GM12875 (cell line): ENCODE measurements around the gene FBXO48.
A peak's percentile ranks its signal among the peaks of the same experiment; 100 is the strongest.

Source experiments
- H3K4me3 ChIP-seq: one replicate; pipeline ENCODE4 v1.5.1; 2011; ENCODE audit warnings: low read depth, low read length, control low read depth
- TF ChIP-seq, protein P1 (sequence below): IDR thresholded peaks from 2 replicates; pipeline ENCODE4 v1.5.1; 2011; ENCODE audit warnings: low read depth, mild to moderate bottlenecking, control low read depth, inconsistent platforms, low read length, moderate library complexity, borderline replicate concordance; ENCODE audit not compliant: insufficient read depth

Gene FBXO48, protein sequence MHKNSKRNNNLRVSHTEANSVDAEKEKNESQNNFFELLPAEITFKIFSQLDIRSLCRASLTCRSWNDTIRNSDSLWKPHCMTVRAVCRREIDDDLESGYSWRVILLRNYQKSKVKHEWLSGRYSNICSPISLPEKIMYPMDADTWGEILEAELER

DNA sequence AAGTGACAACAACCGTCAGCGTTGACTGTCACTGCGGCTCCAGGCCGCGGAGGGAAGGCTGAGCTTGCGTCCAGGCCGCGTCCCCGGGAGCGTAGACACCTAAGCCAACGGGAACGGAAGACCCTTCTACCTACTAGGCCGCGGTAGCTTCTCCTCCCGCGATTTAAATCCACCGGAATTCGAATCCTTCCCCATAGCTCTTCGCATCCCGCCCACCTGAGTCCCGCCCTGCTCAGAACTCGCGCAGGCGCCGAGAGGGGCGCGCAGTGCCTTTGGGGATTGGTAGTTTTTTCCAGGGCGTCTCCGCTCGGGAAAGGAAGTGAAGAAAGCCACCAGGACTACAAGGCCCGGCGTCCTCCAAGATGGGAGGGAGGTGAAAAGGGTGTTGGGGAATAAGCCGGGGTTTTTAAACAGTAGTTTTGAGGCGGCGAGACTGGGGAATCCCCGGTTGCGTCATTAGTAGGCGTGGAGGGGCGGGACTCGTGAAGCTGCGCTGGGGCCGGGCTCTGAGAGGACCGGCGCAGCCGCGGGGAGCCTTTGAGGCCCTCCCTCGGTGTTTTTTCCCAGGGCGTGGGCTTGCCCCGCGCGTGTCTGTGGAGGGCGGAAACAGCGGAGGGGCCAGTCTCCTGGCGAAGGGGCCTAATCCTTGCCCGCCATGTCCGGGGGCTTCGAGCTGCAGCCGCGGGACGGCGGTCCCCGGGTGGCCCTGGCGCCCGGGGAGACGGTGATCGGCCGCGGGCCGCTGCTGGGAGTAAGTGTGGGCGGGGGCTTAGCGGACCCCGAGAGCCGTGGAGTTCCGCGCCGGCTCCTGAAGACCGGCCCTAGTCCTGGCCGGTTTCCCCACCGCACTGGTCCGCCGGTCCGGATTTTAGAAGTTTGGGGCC lies at the start of gene FBXO48, which contains the start of gene APLF:
TSS of gene FBXO48 (minus strand) at position 218 of the 884 bp plus-strand sequence. CDS start 2,149 bp downstream, outside the sequence.
TSS of gene APLF (plus strand) at position 509 of the 884 bp plus-strand sequence. CDS start at position 656, 147 bp downstream.
- TF ChIP-seq, protein P1, sequence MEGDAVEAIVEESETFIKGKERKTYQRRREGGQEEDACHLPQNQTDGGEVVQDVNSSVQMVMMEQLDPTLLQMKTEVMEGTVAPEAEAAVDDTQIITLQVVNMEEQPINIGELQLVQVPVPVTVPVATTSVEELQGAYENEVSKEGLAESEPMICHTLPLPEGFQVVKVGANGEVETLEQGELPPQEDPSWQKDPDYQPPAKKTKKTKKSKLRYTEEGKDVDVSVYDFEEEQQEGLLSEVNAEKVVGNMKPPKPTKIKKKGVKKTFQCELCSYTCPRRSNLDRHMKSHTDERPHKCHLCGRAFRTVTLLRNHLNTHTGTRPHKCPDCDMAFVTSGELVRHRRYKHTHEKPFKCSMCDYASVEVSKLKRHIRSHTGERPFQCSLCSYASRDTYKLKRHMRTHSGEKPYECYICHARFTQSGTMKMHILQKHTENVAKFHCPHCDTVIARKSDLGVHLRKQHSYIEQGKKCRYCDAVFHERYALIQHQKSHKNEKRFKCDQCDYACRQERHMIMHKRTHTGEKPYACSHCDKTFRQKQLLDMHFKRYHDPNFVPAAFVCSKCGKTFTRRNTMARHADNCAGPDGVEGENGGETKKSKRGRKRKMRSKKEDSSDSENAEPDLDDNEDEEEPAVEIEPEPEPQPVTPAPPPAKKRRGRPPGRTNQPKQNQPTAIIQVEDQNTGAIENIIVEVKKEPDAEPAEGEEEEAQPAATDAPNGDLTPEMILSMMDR, result no peak

DNA sequence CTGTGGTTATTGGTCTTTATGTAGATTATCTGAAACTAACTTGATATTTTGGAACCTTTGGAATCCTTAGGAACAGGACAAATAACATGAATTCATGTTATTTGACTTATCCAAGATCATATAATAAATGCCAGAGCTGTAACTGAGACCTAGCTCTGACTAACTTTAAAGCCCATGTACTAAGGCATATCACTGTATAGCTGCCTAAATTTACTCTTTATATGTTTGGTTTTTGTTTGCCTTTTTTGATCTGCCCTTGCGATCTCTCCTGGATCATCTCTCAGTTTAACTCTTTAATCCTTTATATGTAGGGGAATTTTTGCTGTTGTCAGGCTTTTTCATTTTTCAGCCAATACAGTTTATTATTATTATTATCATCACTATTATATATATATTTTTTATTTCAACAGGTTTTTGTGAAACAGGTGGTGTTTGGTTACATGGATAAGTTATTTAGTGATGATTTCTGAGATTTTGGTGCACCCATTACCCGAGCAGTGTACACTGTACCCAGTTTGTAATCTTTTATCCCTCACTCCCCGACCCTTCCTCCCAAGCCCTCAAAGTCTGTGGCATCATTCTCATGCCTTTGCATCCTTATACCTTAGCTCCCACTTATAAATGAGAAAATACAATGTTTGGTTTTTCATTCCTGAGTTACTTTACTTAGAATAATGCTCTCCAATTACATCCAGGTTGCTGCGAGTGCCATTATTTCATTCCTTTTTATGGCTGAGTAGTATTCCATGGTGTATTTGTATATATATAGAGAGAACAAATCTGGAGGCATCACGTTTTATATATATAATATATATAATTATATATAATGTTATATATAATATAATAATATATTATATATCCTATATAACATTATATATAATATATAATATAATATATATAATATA lies 49.2 kb upstream of the FBXO48 start:
- no peak overlapping the region for H3K4me3 ChIP-seq
- TF ChIP-seq, protein P1, result no peak

More for the DNA sequence above, at the start of gene FBXO48, which contains the start of gene APLF:
- H3K4me3 ChIP-seq, result peak within 1 kb of the TSS; percentile 85

DNA sequence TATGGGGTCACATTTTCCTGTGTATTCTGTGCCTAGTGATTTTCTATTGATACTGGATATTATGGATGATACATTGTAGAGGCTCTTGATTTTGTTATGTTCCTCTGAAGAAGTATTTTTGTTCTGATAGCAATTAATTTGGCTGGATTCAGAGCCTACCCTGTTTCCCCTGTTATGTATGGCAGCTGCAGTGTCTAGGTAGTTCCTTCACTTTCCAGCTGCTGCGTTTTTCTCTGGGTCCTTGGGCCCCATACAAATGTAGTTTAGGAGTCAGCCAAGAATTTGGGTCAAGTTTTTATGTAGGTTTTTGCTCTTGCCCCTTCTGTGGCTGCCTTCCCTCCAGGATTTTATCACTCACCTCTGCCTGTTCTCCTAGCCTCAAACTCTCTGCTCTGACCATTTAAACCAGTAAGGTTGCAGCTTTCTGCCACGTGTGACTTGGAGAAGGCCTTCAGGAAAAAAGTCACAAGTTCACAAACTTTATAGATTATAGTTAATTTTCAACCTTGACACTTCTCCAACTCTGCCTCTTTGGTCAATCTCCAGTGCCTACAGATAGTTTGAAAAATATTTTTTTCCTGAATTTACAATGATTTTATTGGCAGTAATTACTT lies 47.3 kb upstream of the FBXO48 start:
- no peak overlapping the region for H3K4me3 ChIP-seq
- TF ChIP-seq, protein P1, result no peak

DNA sequence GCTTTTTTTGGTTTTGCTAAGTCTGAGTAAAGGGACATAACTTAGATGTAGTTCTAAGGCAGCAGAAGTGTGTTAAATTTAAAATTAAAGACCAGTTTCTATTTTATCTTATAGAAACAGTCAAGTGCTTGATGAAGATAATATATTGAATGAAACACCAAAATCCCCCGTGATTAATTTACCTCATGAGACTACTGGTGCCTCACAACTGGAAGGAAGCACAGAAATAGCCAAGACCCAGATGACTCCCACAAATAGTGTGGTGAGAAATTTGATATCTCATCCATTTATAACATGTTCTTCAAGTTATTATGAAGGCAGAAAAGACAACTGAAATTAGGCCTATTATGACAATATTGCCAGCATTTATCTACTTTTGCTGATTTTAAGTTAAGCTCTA lies 45.9 kb upstream of the FBXO48 start:
- no peak overlapping the region for H3K4me3 ChIP-seq
- TF ChIP-seq, protein P1, result no peak

DNA sequence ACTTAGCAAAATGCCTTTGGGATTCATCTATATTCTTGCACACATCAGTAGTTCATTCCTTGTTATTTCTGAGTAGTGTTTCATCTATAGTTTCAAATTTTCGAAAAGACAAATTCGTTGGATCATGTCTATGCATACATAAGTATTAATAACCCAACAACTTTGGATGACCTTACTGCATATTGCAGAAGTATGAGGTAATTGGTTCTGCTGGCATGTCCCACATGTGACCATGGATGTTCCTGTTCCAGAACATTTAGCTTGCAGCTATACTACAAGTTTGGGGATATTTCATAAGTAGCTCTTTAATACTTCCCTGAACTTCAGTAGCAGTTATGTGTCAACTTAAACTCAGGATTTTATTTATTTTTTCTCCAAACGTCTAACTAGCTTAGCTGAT lies 45.2 kb upstream of the FBXO48 start:
- no peak overlapping the region for H3K4me3 ChIP-seq
- TF ChIP-seq, protein P1, result no peak

DNA sequence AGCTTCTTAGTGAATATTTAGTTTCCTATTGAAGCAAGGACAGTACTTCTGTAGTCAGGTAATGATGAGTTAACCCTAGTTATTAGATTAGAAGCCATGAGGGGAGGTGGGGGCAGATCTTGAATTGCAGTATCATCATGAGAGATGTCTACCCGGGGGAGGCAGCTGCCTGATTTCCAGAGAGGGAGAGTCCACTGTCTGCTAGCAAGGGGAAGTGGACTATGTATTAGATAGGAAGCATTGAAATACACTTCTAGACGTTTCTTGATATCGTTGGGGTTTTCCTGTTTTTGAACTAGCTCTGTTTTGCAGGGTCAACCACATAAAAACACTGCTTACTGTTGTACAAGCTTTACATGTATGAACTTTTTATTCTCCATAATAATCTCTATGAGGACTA lies 39.1 kb upstream of the FBXO48 start:
- TF ChIP-seq, protein P1, result no peak
- no peak overlapping the region for H3K4me3 ChIP-seq
